GM21619 (cell line): ENCODE data around the gene EIF3K.
A peak's percentile ranks its signal among the peaks of the same experiment; 100 is the strongest.
"Not testable (repeated sequence)": the region's sequence is repeated elsewhere in the genome, so short reads cannot be mapped to it uniquely, and the experiment has no call there.

Source experiments
- ATAC-seq: cut with Tn5 transposase; IDR thresholded peaks from one replicate; pipeline ENCODE4 v1.9.1; 2021; ENCODE audit not compliant: unreplicated experiment

Gene EIF3K, protein sequence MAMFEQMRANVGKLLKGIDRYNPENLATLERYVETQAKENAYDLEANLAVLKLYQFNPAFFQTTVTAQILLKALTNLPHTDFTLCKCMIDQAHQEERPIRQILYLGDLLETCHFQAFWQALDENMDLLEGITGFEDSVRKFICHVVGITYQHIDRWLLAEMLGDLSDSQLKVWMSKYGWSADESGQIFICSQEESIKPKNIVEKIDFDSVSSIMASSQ

GRCh38 chr19:38618590-38619360 lies at the start of gene EIF3K:
TSS of gene EIF3K (plus strand) at chr19:38619188. CDS start at chr19:38619269, 81 bp downstream.
- ATAC-seq = peak; percentile 43

- no peak for ATAC-seq
Observed at GRCh38 chr19:38569368-38569983, 49.5 kb upstream of the EIF3K start.

DNA sequence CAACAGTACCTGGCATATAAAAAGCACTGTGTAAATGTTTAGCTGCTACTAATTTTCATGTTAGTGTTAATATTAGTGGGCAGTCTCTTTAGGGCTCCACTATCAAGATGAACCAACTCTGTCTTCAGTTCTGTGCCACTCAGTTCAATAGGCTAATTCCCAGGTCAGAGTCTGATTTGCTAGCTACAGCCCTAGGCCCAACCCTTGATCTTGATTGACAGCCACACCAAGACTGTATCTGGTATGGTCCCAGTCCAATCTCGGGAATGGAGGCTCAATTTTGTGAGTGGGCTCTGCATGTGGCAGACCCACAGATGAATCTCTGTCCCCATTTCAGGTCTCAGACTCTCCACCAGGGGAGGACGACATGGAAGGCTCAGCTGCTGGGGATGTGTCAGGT lies 47.3 kb upstream of the EIF3K start:
- no peak for ATAC-seq

GRCh38 chr19:38577826-38578225 lies 41.2 kb upstream of the EIF3K start:
- ATAC-seq = no peak

DNA sequence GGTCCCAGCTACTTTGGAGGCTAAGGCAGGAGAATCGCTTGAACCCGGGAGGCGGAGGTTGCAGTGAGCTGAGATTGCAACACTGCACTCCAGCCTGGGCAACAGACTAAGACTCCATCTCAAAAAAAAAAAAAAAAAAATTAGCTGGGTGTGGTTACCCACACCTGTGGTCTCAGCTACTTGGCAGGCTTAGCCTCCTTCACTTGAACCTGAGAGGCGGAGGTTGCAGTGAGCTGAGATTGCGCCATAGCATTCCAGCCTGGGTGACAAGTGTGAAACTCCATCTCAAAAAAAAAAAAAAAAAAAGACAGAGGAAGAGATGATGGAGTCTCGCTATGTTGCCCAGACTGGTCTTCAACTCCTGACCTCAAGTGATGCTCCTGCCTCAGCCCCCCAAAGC lies 39.7 kb upstream of the EIF3K start:
- ATAC-seq = not testable (repeated sequence)

- ATAC-seq = no peak
Observed at GRCh38 chr19:38580080-38580479, 38.9 kb upstream of the EIF3K start.

DNA sequence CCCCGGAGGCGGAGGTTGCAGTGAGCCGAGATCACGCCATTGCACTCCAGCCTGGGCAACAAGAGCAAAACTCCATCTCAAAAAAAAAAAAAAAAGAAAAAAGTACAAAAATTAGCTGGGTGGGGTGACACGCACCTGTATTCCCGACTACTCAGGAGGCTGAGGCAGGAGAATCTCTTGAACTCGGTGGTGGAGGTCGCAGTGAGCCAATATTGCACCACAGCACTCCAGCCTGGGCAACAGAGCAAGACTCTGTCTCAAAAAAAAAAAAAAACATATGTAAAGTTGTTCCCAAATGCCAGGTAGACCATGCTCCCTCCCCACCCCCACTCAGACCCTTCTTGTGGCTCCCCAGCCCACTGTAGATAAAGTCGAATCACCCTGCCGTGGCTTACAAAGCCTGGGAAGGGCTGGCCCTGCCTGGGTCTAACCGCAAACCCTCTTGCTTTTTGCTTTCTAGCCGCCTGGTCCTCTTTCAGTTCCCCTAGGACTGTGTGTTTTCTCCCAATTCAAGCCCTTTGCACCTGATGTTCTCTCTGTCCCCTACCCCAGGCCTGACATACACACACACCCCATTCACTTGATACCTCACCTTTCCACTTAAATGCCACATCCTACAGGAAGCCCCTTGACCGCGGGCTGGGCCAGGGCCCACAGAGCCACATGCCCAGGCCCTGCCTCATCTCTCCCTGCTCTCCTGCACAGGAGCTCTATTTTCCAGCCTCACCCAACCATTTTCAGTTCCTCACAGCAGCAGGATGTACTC lies 35.6 kb upstream of the EIF3K start:
- peak; percentile 83 for ATAC-seq

- ATAC-seq = no peak
Observed at GRCh38 chr19:38583985-38584305, 35.0 kb upstream of the EIF3K start.

- no peak for ATAC-seq
Observed at GRCh38 chr19:38587562-38587961, 31.4 kb upstream of the EIF3K start.

- no peak for ATAC-seq
Observed at GRCh38 chr19:38588041-38588440, 30.9 kb upstream of the EIF3K start.

- no peak for ATAC-seq
Observed at GRCh38 chr19:38592940-38593339, 26.0 kb upstream of the EIF3K start.

- no peak for ATAC-seq
Observed at GRCh38 chr19:38596057-38596981, 22.7 kb upstream of the EIF3K start.

GRCh38 chr19:38597075-38597474 lies 21.9 kb upstream of the EIF3K start:
- no peak for ATAC-seq

- ATAC-seq = no peak
Observed at GRCh38 chr19:38599722-38600121, 19.3 kb upstream of the EIF3K start.

DNA sequence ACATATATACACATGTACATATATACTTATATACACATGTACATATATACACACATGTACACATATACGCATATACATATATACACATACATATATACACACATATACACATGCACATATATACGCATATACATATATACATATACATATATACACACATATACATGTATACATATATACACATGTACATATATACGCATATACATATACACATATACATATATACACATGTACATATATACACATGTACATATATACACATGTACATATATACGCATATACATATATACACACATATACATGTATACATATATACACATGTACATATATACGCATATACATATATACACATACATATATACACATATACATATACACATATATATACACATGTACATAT lies 16.1 kb upstream of the EIF3K start:
- ATAC-seq = not testable (repeated sequence)

DNA sequence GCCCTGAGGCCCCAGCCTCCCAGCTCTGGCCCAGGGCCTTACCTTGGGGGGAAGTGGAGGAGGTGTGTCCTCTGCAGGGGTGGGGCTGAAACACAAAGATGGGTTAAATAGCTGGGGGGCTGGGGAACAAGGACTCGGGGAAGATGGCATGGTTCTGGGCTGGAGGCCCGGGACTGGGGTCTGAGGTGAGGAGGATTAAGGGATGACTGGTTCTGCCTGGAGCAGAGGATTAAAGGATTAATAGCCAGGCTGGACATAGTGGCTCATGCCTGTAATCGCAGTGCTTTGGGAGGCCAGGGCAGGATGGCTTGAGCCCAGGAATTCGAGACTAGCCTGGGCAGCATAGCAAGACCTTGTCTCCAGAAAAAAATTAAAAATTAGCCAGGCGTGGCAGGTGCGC lies 12.9 kb upstream of the EIF3K start:
- ATAC-seq = no peak

DNA sequence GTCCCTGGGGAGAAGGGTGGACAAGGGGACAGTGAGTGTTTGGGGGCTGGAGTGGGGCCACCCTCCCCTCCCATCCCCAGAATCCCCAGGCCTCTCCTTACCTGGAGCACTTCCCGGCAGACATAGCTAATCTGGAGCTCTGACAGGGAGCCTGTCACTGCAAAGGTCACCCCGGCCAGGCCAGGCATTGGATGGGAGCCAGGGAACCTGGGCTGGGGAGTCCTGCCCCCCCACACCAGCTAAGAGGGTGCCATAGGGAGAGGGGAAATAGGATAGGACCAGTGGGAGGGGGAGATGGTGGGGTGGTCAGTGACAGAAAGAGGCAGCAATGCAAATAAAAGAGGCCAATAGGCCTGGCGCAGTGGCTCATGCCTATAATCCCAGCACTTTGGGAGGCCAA lies 4.7 kb upstream of the EIF3K start:
- ATAC-seq = no peak

DNA sequence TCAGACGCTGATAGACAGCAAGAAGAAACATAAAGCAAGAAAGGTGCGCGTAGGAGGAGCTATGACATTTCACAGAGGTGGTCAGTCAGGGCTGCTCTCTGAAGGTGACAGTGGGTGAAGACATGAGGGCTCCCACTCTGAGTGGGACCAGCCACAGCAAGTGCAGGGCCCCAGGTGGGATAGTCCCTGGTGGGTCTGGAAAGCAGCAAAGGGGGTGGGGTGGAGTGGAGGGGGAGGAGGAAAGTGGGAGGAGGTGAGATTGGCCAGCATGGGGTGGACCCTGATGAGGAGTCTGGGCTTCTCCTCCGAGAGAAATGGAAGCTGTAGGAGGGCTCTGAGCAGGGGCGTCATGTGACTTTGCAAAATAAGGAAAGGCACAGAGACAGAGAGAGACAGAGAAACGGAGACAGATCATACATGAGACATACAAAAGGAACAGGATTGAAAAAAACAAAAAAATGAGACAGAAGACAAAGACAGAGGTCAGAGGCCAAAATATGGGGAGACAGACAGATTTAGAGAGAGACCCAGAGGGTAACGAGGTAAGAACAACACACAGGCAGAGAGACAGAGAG lies 3.9 kb upstream of the EIF3K start:
- no peak for ATAC-seq

DNA sequence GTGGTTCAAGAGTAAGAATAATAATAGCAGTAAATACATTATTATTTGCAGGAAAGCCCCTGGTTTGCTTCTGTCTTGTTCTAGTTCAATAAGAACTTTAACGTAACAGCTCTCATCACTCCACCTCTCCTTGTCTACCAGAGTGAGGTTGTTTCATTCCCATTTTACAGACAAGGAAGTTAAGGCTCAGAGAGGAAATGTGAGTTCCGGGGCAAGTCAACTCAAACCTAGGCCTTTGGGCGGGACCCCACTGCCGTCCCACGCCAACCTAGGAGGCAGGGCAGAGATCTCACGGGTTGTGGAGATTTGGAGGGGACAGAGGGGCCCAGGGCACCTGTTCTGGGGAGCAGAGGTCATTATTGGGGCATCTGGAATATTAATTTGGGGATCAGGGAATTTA lies 2.7 kb upstream of the EIF3K start:
- ATAC-seq = no peak

- ATAC-seq = no peak
Observed at GRCh38 chr19:38617283-38617763, 1.7 kb upstream of the EIF3K start.
